Measurements from ENCODE around the gene PRKCB.

The PRKCB gene

DNA sequence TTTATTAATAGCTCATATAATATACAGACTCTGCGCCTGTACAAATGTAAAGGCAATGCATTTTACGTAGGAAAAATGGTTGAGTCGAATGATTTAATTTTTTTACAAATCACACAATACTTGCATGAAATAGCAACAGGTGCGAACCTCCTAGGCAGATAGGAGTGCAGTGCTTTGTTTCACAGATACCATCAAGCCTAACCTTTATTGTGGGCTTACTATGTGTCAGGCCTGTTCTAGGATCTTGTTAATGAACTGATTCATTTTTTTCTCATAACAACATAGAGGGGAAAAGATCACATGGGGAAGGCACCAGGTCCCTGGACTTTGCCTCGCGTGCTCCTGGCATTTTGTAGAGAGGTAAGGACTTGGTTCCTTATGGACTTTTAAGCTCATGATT is 107.8 kb downstream of the PRKCB start:
- no peak for DNase-seq (ENCODE audit: low read depth, low spot score)
- TF ChIP-seq, protein P1, sequence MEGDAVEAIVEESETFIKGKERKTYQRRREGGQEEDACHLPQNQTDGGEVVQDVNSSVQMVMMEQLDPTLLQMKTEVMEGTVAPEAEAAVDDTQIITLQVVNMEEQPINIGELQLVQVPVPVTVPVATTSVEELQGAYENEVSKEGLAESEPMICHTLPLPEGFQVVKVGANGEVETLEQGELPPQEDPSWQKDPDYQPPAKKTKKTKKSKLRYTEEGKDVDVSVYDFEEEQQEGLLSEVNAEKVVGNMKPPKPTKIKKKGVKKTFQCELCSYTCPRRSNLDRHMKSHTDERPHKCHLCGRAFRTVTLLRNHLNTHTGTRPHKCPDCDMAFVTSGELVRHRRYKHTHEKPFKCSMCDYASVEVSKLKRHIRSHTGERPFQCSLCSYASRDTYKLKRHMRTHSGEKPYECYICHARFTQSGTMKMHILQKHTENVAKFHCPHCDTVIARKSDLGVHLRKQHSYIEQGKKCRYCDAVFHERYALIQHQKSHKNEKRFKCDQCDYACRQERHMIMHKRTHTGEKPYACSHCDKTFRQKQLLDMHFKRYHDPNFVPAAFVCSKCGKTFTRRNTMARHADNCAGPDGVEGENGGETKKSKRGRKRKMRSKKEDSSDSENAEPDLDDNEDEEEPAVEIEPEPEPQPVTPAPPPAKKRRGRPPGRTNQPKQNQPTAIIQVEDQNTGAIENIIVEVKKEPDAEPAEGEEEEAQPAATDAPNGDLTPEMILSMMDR (IDR thresholded peaks at IDR 0.05; ENCODE audit: low read depth, low read length) = no peak
- in situ Hi-C loops (cut with HindIII; ENCODE audit: low sequenced_read_pairs) = no loop called here
- no peak overlapping the region for H3K4me3 ChIP-seq (ENCODE audit: low read depth, low read length)

DNA sequence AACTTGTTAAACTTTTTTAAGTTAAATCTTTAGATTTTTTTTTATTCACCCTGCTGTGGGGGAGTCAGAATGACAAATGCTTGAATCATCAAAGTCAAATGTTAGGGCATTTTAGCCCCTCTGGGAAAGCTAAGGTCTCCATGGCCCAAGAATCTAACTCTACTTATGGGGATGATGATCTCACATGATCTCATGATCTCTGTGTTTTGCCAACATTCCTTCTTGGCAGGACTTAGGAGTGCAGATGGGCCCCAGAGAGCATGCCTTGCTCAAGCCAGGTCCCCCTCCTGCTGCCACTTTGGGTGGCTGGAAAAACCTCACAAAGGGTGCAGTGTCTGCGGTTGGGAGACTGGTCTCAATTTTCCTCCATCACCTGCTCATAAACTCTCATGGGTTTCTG is 108.6 kb downstream of the PRKCB start:
- no peak for DNase-seq (ENCODE audit: low read depth, low spot score)
- in situ Hi-C loops (cut with HindIII; ENCODE audit: low sequenced_read_pairs) = no loop called here
- no peak overlapping the region for H3K4me3 ChIP-seq (ENCODE audit: low read depth, low read length)
- TF ChIP-seq, protein P1 (IDR thresholded peaks at IDR 0.05; ENCODE audit: low read depth, low read length) = no peak

DNA sequence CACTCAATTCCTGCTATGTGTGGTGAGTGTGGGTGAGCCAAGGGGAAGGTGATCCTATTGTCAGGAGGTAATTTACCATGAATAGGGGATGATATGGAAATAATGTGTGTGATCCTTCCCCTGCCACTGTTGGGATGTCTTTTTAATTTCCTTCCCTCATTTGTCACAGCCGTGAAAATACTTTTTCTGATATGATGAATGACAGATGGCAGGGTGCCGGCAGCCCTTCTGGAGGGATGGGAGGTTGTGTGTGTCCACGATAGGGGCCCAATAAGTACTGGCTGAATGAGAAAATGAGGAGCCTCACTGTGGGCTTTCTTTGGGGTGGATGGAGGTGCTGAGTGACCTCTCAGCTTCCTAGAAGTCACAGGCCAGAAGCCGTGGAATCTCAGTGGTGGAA is 109.5 kb downstream of the PRKCB start:
- TF ChIP-seq, protein P1 (IDR thresholded peaks at IDR 0.05; ENCODE audit: low read depth, low read length) = no peak
- in situ Hi-C loops (cut with HindIII; ENCODE audit: low sequenced_read_pairs) = no loop called here
- no peak for DNase-seq (ENCODE audit: low read depth, low spot score)
- H3K4me3 ChIP-seq (ENCODE audit: low read depth, low read length) = no peak overlapping the region

DNA sequence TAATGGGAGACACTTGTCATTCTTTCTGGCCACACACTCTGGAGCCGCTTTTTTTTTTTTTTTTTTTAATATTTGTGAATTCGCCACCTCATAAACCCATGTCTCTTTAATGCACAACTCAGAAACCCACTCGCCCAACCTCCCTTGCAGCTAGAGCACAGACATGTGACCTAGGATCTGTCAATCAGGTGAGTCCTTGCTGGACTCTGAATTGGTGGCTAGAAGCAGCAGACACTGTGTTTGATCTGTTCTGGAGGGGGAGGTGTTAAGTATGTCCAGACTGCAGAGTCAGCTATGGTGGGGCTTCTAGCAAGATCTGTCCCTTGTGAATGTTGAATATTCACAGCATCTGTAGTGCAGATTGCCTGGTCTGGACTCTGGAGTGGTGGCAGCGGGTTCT is 112.1 kb downstream of the PRKCB start:
- TF ChIP-seq, protein P1 (IDR thresholded peaks at IDR 0.05; ENCODE audit: low read depth, low read length) = no peak
- no peak for DNase-seq (ENCODE audit: low read depth, low spot score)
- in situ Hi-C loops (cut with HindIII; ENCODE audit: low sequenced_read_pairs) = no loop called here
- no peak overlapping the region for H3K4me3 ChIP-seq (ENCODE audit: low read depth, low read length)

DNA sequence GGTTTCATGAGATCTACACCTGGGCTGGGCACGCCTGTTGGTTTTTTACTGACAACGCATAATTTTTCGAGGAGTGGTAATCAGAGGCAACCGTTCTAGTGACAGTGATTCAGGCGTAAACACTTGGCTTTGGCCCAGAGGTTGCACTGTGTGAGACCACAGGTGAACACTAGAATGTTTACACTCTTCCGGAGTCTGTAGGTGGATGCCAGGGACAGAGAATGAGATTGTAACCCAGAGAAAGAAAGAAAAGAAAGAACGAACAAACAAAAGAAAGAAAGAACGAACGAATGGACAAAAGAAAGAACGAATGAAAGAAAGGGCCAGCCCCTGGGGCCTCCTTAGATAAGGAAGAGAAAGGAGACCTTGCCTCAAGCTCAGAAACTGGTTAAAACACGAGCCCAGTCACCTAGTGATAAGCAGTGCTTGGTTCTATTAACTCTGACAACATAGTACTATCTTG is 113.2 kb downstream of the PRKCB start:
- no peak overlapping the region for H3K4me3 ChIP-seq (ENCODE audit: low read depth, low read length)
- TF ChIP-seq, protein P1 (IDR thresholded peaks at IDR 0.05; ENCODE audit: low read depth, low read length) = no peak
- no peak for DNase-seq (ENCODE audit: low read depth, low spot score)
- in situ Hi-C loops (cut with HindIII; ENCODE audit: low sequenced_read_pairs) = no loop called here

DNA sequence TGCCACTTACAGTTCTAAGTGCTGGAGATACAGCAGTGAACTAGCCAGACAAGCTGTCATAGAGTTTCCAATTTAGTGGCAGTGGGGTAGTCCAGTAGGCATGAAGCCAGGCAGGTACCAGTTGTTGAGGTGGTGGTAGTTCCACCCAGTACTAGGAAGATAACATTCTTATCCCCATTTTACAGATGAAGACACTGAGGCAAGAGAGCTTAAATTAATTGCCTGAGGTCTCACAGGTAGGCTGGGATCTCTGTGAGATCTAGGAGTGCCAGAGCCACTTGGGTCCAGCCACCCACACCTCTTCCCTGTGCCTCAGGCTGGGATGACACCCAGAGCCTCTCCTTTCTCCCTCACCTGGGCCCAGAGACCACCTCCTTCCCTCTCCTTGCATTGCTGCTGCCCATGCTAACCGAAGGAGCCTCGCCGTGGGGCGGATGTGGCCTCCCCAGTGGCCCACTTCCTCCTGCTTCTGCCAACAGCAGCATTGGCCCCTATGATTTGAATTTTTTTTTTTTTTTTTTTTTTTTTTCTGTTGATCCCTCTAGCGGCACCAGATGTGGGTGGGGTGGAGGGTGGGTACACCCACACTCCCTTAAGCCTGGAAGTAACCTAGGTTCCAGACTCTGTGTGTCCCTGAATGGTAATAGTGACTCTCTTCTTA is 114.0 kb downstream of the PRKCB start:
- H3K4me3 ChIP-seq (ENCODE audit: low read depth, low read length) = no peak overlapping the region
- in situ Hi-C loops (cut with HindIII; ENCODE audit: low sequenced_read_pairs) = no loop called here
- no peak for DNase-seq (ENCODE audit: low read depth, low spot score)
- TF ChIP-seq, protein P1 (IDR thresholded peaks at IDR 0.05; ENCODE audit: low read depth, low read length) = no peak

Data from astrocyte of the spinal cord (primary cell).